HTERT RPE-1 (cell line): ENCODE results near the gene ICAM1.
"Not testable (repeated sequence)": the region's sequence is repeated elsewhere in the genome, so short reads cannot be mapped to it uniquely, and the experiment has no call there.

Source experiments
- in situ Hi-C: fragments of 300-500 bp; cut with MboI; formaldehyde crosslinking; loops from 4 replicates; pipeline ENCODE4 v1.14.3; 2020; ENCODE audit warnings: low sequenced_read_pairs

The ICAM1 gene, protein sequence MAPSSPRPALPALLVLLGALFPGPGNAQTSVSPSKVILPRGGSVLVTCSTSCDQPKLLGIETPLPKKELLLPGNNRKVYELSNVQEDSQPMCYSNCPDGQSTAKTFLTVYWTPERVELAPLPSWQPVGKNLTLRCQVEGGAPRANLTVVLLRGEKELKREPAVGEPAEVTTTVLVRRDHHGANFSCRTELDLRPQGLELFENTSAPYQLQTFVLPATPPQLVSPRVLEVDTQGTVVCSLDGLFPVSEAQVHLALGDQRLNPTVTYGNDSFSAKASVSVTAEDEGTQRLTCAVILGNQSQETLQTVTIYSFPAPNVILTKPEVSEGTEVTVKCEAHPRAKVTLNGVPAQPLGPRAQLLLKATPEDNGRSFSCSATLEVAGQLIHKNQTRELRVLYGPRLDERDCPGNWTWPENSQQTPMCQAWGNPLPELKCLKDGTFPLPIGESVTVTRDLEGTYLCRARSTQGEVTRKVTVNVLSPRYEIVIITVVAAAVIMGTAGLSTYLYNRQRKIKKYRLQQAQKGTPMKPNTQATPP

DNA sequence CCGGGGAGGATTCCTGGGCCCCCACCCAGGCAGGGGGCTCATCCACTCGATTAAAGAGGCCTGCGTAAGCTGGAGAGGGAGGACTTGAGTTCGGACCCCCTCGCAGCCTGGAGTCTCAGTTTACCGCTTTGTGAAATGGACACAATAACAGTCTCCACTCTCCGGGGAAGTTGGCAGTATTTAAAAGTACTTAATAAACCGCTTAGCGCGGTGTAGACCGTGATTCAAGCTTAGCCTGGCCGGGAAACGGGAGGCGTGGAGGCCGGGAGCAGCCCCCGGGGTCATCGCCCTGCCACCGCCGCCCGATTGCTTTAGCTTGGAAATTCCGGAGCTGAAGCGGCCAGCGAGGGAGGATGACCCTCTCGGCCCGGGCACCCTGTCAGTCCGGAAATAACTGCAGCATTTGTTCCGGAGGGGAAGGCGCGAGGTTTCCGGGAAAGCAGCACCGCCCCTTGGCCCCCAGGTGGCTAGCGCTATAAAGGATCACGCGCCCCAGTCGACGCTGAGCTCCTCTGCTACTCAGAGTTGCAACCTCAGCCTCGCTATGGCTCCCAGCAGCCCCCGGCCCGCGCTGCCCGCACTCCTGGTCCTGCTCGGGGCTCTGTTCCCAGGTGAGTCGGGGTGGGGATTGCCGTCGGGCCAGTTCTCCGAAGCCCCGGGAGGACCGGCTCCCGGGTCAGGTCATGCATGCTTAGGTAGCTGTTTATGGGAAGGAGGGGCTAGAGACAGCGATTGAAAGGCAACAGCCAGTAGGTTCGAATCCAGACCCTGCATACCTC, at the start of gene ICAM1:
Gene ICAM1 (plus strand): TSS at position 505 of the 779 bp plus-strand sequence. CDS start 40 bp downstream, at position 545.
- in situ Hi-C loops, result no loop called here

DNA sequence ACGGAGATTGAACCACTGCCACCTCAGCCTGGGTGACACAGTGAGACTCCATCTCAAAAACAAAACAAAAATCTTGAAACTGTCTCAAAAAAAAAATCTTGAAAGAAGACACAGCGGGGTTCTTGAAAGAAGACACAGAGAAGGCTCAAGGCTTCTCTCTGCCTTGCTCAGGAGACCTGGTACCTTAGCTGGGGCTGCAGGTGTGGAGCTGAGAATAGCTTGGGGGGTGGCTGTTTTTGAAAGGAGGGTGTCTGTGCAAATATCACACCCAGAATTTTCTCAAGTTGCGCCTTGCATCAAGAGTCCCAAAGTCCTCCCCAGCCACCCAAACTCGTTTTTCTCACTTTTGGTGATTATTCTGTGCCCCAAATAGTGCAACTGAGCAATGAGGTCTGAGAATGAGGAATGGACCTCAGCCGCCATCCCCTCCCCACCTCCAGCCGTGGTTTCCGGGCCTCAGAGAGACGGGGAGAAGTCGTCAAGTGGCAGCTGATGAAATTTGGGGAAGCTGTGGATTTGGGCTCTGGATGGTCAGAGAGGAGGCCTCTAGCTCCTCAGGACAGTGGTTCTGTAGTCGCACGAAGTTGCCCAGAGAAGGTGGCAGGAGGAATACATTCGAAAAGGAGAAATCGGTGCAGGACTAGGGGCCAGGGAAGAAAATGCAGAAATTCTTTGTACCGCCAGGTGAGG, 48.6 kb upstream of the ICAM1 start:
- in situ Hi-C loops, result no loop called here

- in situ Hi-C loops, result no loop called here
These were observed 47.3 kb upstream of the ICAM1 start for GRCh38 chr19:10223488-10224213.

GRCh38 chr19:10224337-10224736, 46.6 kb upstream of the ICAM1 start:
- in situ Hi-C loops, result no loop called here

GRCh38 chr19:10226021-10226375, 44.9 kb upstream of the ICAM1 start:
- in situ Hi-C loops, result no loop called here

GRCh38 chr19:10226376-10227025, 44.4 kb upstream of the ICAM1 start:
- in situ Hi-C loops, result no loop called here

DNA sequence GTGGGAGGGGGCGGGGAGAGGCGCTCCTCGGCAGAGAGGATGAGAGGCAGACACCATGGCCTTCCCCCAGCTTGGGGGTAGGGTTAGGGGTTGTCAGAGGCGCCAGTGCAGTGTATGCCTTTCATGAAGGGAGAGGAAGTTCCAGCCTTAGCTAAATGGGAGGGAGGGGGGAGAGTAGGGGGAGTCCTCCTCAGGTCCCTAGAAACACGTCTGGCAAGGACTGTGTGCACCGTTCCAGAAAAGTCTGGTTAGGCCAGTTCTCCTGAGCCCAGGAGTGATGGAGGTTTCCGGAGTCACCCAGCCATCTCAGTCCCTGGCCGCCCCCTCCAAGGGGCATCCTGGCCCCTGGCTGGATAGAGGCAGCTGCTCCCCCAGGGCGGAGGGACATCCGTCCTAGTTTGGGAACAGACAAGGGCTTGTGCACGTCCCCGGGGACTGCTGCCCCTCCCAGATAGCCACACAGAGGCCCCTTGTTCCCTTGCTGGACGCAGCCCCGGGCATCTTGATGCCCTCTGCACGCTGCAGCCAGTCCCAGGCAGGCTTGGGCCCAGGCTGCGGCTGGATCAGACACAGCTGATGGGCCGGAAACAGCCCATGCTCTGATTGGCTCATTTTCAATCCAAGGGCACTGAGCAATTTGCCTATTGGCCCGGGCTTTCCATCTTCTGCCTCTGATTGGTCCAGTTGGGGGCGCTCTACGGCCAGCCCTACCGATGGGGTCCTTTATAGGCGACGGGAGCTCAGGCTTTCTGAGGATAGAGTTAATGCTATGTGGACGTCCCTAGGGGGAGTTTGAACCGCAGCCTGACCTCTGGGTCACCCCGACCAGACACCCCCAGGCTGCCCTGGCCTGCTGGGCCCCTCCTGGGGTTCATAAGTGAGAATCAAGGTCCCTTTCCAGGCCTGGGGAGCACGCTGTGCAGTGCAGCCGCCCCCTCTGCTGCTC, 43.6 kb upstream of the ICAM1 start:
- in situ Hi-C loops, result no loop called here

DNA sequence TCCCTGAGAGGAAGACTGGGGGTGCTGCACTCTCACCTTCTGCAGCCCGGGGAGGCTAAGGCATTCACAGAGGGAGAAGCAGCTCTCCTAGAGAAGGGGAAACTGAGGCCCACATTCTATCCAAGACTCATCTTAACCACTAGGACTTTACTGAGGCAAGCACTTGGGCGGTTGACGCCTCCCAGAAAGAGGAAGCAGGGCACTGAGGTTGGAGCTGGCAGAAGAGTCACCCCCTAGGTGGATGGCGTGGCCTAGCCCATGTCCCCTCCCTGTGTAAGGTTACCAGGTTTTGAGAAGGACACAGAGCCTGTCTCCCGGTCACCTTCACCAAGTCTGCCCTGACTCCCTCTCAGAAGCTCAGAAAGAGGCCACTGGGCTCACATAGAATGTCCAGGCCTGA, 42.5 kb upstream of the ICAM1 start:
- in situ Hi-C loops, result no loop called here

GRCh38 chr19:10228920-10229319, 42.0 kb upstream of the ICAM1 start:
- in situ Hi-C loops, result no loop called here

GRCh38 chr19:10230173-10230860, 40.6 kb upstream of the ICAM1 start:
- in situ Hi-C loops, result no loop called here

DNA sequence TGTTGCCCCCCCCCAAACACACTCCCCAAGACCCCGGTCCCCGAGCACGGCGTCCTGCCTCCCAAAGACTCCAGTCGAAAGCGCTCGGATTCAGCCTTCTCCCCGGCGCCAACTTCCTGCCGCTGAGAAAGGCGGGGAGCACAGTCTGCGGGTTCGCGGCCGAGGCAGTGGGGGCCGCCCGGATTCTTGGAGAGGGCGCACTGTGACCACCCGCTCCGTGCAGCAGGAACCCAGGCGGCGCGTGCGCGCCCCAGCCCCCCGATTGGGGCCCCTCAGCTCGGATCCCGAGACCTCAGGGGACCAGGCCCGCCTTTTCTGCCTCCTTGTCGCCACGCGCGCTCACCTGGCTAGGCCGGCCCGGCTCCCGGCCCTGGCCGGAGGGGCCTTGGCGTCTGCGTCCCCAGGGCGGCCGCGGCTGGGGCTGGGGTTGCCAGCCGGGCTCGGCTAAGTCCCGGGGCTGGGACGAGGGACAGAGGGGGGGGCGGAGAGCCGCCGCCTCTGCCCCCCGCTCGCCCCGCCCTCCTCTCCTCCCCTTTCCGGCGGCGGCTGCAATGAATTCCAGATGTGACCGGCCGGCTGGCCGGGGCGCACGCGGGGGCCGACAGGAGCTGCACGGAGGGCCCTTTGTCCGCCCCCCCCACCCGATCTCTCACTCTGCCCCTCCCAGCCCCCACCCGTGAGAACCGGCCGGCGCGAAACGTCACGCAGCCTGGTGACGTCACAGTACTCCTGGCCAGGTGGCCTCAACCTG, 39.9 kb upstream of the ICAM1 start, which contains the start of gene S1PR2:
Gene S1PR2 (minus strand): TSS at position 471 of the 751 bp plus-strand sequence. CDS start 6,426 bp downstream, outside the sequence.
- in situ Hi-C loops, result no loop called here

GRCh38 chr19:10231612-10232228, 39.2 kb upstream of the ICAM1 start:
- in situ Hi-C loops, result no loop called here

- in situ Hi-C loops, result no loop called here
These were observed 37.0 kb upstream of the ICAM1 start for GRCh38 chr19:10233946-10234345.

- in situ Hi-C loops, result no loop called here
These were observed 35.9 kb upstream of the ICAM1 start for GRCh38 chr19:10235003-10235402.

DNA sequence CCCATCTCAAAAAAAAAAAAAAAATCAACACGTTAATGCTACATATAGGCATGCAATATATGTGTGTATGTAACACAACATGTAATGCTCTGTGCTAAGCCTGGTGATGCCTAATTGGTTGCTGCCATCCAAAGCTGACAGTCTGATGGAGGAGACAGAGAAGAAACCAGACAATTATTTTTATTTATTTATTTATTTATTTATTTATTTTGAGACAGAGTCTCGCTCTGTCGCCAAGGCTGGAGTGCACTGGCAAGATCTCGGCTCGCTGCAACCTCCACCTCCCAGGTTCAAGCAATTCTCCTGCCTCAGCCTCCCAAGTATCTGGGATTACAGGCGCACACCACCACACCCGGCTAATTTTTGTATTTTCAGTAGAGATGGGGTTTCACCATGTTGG, 35.5 kb upstream of the ICAM1 start:
- in situ Hi-C loops, result not testable (repeated sequence)

- in situ Hi-C loops, result no loop called here
These were observed 33.2 kb upstream of the ICAM1 start for GRCh38 chr19:10237702-10238101.

DNA sequence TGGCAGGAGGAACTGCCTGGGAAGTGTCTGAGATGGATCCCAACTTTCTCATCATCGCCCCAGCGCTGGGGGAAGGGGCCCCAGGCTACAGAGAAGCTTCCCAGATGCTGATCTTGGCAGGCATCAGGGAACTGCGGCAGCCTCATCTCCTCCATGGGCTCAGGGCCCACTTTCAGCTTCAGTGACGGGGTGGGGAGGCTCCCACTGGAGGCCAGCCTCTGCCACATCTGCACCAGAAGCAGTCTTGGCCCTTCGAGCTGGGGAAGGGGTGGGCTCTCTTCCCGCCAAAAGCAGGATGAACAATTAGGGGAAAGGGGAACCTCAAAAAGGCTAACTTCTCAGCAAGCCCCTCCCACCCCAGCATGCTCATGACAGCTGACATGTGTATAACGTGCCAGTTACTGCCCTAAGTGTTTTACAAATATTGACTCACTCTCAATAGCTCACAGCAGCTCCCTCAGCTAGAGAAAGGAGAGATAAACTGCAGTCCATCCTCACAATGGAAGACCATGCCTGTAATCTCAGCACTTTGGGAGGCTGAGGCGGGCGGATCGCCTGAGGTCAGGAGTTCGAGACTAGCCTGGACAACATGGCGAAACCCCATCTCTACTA, 32.6 kb upstream of the ICAM1 start:
- in situ Hi-C loops, result no loop called here
